B cell (primary cell): ENCODE data around the gene PIM3. TPM values are rescaled to one million over a fixed set of nuclear protein-coding genes. Genes with fewer than 3 reads are reported as not detected.

ENCODE experiments used
- ATAC-seq: fragments of 200-7000 bp; cut with Tn5 transposase; one replicate; pipeline ENCODE4 v1.10.0; 2021; ENCODE audit warnings: low read depth, mild to moderate bottlenecking, moderate number of reproducible peaks, moderate library complexity
- CTCF ChIA-PET: fragments of 350-600 bp; sonication (Branson Sonifier 250); formaldehyde crosslinking; loops from one replicate; lab custom pipeline; 2021; ENCODE audit warnings: antibody characterized with exemption, inconsistent platforms; lab: Charles Lee
- POLR2A ChIA-PET: fragments of 350-600 bp; sonication (Branson Sonifier 250); formaldehyde crosslinking; loops from one replicate; lab custom pipeline; 2021; ENCODE audit warnings: antibody characterized with exemption; lab: Charles Lee
- DNase-seq: peaks from one replicate; pipeline ENCODE4 v3.0.0; 2013
- H2AFZ ChIP-seq: 2 replicates; pipeline ENCODE4 v1.6.1; 2012; ENCODE audit warnings: mild to moderate bottlenecking, low read depth, low read length; ENCODE audit not compliant: insufficient read depth, poor library complexity, severe bottlenecking
- H3K27ac ChIP-seq, 2 donors: 1 replicate in 1 of 2; 2 replicates in 1 of 2; pipeline ENCODE4 v1.5.1; 2012 to 2013; ENCODE audit warnings: low read length in 2 of 2, mild to moderate bottlenecking in 2 of 2, moderate library complexity in 1 of 2
- H3K27me3 ChIP-seq, 4 experiments: fragments of 200-600 bp in 1 of 4; sonication (generic) in 1 of 4; replicated peaks in 1 of 4; 1 replicate in 2 of 4; 2 replicates in 2 of 4; pipeline versions ENCODE4 v1.6.1 to v1.7.0; 2013 to 2016; ENCODE audit warnings: low read length in 3 of 4, mild to moderate bottlenecking in 2 of 4, mixed read lengths in 1 of 4, moderate library complexity in 1 of 4; ENCODE audit not compliant: insufficient read depth in 4 of 4, control insufficient read depth in 3 of 4; ENCODE audit errors: control extremely low read depth in 1 of 4
- H3K36me3 ChIP-seq, 2 experiments: replicated peaks in 1 of 2; 1 replicate in 1 of 2; 2 replicates in 1 of 2; pipeline versions ENCODE4 v1.6.1 to v1.7.1; 2013; ENCODE audit warnings: low read length in 1 of 2; ENCODE audit not compliant: insufficient read depth in 2 of 2, control insufficient read depth in 1 of 2; ENCODE audit errors: control extremely low read depth in 1 of 2, extremely low read depth in 1 of 2
- H3K4me1 ChIP-seq, 2 donors: fragments of 200-600 bp in 1 of 2; sonication (generic) in 1 of 2; 1 replicate in 1 of 2; 2 replicates in 1 of 2; pipeline versions ENCODE4 v1.5.1 to v1.6.1; 2013 to 2017; ENCODE audit warnings: low read length in 2 of 2; ENCODE audit not compliant: control insufficient read depth in 2 of 2, insufficient read depth in 2 of 2
- H3K4me2 ChIP-seq: replicated peaks from 2 replicates; pipeline ENCODE3; 2012; ENCODE audit warnings: mild to moderate bottlenecking, low read depth, low read length; ENCODE audit not compliant: poor library complexity, severe bottlenecking
- H3K4me3 ChIP-seq, 5 experiments: fragments of 200-600 bp in 1 of 5; sonication (generic) in 1 of 5; 1 replicate in 3 of 5; 2 replicates in 2 of 5; pipeline versions ENCODE4 v1.5.1 to v1.7.0; 2011 to 2016; ENCODE audit warnings: low read length in 4 of 5, mild to moderate bottlenecking in 4 of 5, low read depth in 2 of 5, control low read depth in 1 of 5, moderate library complexity in 1 of 5; ENCODE audit not compliant: insufficient read depth in 1 of 5; ENCODE audit errors: control extremely low read depth in 1 of 5, extremely low read depth in 1 of 5
- H3K79me2 ChIP-seq: fragments of 200-600 bp; sonication (generic); one replicate; pipeline ENCODE4 v1.6.0; 2016; ENCODE audit warnings: low read length; ENCODE audit not compliant: control insufficient read depth, insufficient read depth
- H3K9ac ChIP-seq: fragments of 200-600 bp; sonication (generic); 2 replicates; pipeline ENCODE4 v1.6.1; 2017; ENCODE audit warnings: mild to moderate bottlenecking, low read length, moderate library complexity
- H3K9me3 ChIP-seq, 3 donors: one replicate each; pipeline versions ENCODE4 v1.6.1 to v1.7.1; 2013; ENCODE audit warnings: low read length in 2 of 3; ENCODE audit not compliant: control insufficient read depth in 2 of 3, insufficient read depth in 1 of 3; ENCODE audit errors: control extremely low read depth in 1 of 3
- H4K20me1 ChIP-seq: 2 replicates; pipeline ENCODE4 v1.6.0; 2012; ENCODE audit warnings: mild to moderate bottlenecking, low read length; ENCODE audit not compliant: insufficient read depth, control insufficient read depth, poor library complexity, severe bottlenecking
- H3K27ac Mint-ChIP-seq: one replicate; pipeline ENCODE4 v1.8.0; 2021; ENCODE audit warnings: mixed read lengths
- H3K27me3 Mint-ChIP-seq: one replicate; pipeline ENCODE4 v1.8.0; 2021; ENCODE audit warnings: mixed read lengths
- H3K4me1 Mint-ChIP-seq: one replicate; pipeline ENCODE4 v1.8.0; 2021; ENCODE audit warnings: mixed read lengths
- H3K4me3 Mint-ChIP-seq: one replicate; pipeline ENCODE4 v1.8.0; 2021; ENCODE audit warnings: mixed read lengths
- H3K9me3 Mint-ChIP-seq: one replicate; pipeline ENCODE4 v1.8.0; 2022; ENCODE audit warnings: mixed read lengths; ENCODE audit not compliant: insufficient read depth
- CTCF ChIP-seq: fragments of 200-600 bp; IDR thresholded peaks from one replicate; pipeline ENCODE4 v1.8.0; 2022; ENCODE audit warnings: antibody characterized with exemption, mild to moderate bottlenecking
- EZH2 ChIP-seq: IDR thresholded peaks from 2 replicates; pipeline ENCODE4 v1.6.1; 2012; ENCODE audit warnings: borderline replicate concordance, low read depth, mild to moderate bottlenecking, moderate library complexity, low read length; ENCODE audit not compliant: insufficient read depth, poor library complexity, severe bottlenecking
- WGBS: methylation state at CpG from one replicate; pipeline ENCODE4 v1.1.5; 2013; ENCODE audit warnings: missing lambda C conversion rate; ENCODE audit not compliant: insufficient coverage; 5-methylcytosine and 5-hydroxymethylcytosine counted together
- intact Hi-C: fragments of 100-400 bp; cut with micrococcal nuclease; formaldehyde crosslinking; loops from one replicate; pipeline ENCODE4 v1.10.0; 2022
- polyA plus RNA-seq: library from polyadenylated mRNA; depleted of rRNA; stranded (reverse); fragments of >200 nt; gene quantifications from 2 replicates; pipeline ENCODE4 v1.2.3, GENCODE V29; 2012
- total RNA-seq, 2 donors: library from RNA; stranded (reverse); fragments of 120-200 nt in 1 of 2; gene quantifications; 1 replicate in 1 of 2; 2 replicates in 1 of 2; pipeline versions ENCODE4 v1.2.3 to v1.2.4, GENCODE V29; 2013 to 2022

The PIM3 gene
- total and polyA plus RNA-seq, 2 donors (not counting 1 experiment from before 2014, with no cell fraction given) = 74.6 to 128 TPM

- H3K27ac Mint-ChIP-seq = peak overlapping the region; percentile 59
- ATAC-seq (no peak), DNase-seq (no peak)
- Histone ChIP-seq H2AFZ (peak overlapping the region; percentile 66), H3K79me2 (no peaks in the 10 kb centered on the region), H3K9ac (peak overlapping the region; percentile 50), H3K4me2 (peak overlapping the region; percentile 93), H3K27me3 (peaks cover 0 to 21% (median 10%) of the 10 kb centered on the region in 4 experiments), H3K36me3 (no peaks in the 10 kb centered on the region), H3K4me1 (peaks cover 34 to 38% of the 10 kb centered on the region in 2 donors), H3K27ac (no peak overlapping the region), H3K9me3 (peaks cover 0 to 2% (median 0%) of the 10 kb centered on the region in 3 donors), H4K20me1 (no peaks in the 10 kb centered on the region), H3K4me3 (peak overlapping the region in 4 of 5 experiments; percentile 31 to 52 (median 46))
- ChIA-PET POLR2A (no interaction called here), CTCF (interaction anchor here (0.6 to 2.3 kb wide), 5 partner anchors 20 to 80 kb away, joined by 3 to 6 read pairs (median 4); no protein-coding TSS in a partner anchor)
- no peak for TF ChIP-seq EZH2
- no peak for TF ChIP-seq CTCF
- H3K27me3 Mint-ChIP-seq = no peaks in the 10 kb centered on the region
- H3K4me3 Mint-ChIP-seq = peak overlapping the region; percentile 77
- no peaks in the 10 kb centered on the region for H3K9me3 Mint-ChIP-seq
- 59% methylated on average over 44 of the region's 46 CpGs for WGBS
- intact Hi-C loops = no loop called here
- H3K4me1 Mint-ChIP-seq = peaks cover 29% of the 10 kb centered on the region
These were observed 49.4 kb downstream of the PIM3 start for GRCh38 chr22:50009765-50010675.
